ENCODE data around the gene ACTMAP.
"Not testable (repeated sequence)": the region's sequence is repeated elsewhere in the genome, so short reads cannot be mapped to it uniquely, and the experiment has no call there.

ACTMAP gene

DNA sequence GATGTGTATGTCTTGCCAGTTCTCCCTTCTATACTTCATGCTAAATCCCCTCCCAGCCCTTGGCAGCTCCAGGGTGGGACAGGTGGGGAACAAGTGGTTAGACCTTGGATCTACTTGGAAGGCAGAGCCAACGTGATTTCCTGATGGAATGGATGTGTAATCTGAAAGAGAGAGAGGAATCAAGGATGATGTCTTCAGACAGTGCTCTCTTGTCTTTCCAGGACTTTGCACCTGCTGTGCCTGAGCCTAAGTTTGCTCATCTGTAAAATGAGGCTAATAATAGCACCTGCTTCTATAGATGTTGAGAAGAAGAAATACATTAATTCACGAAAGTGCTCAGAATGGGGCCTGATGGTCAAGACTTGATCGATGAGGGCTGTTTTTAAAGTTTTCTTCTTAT lies 41.7 kb upstream of the ACTMAP start:
- no peak overlapping the region for H3K4me3 ChIP-seq (ENCODE audit: low read depth, low read length)
- no peak for DNase-seq (ENCODE audit: low read depth)
- TF ChIP-seq, protein P1, sequence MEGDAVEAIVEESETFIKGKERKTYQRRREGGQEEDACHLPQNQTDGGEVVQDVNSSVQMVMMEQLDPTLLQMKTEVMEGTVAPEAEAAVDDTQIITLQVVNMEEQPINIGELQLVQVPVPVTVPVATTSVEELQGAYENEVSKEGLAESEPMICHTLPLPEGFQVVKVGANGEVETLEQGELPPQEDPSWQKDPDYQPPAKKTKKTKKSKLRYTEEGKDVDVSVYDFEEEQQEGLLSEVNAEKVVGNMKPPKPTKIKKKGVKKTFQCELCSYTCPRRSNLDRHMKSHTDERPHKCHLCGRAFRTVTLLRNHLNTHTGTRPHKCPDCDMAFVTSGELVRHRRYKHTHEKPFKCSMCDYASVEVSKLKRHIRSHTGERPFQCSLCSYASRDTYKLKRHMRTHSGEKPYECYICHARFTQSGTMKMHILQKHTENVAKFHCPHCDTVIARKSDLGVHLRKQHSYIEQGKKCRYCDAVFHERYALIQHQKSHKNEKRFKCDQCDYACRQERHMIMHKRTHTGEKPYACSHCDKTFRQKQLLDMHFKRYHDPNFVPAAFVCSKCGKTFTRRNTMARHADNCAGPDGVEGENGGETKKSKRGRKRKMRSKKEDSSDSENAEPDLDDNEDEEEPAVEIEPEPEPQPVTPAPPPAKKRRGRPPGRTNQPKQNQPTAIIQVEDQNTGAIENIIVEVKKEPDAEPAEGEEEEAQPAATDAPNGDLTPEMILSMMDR (IDR thresholded peaks at IDR 0.05; ENCODE audit: control insufficient read depth, extremely low read depth, insufficient read depth), result no peak

DNA sequence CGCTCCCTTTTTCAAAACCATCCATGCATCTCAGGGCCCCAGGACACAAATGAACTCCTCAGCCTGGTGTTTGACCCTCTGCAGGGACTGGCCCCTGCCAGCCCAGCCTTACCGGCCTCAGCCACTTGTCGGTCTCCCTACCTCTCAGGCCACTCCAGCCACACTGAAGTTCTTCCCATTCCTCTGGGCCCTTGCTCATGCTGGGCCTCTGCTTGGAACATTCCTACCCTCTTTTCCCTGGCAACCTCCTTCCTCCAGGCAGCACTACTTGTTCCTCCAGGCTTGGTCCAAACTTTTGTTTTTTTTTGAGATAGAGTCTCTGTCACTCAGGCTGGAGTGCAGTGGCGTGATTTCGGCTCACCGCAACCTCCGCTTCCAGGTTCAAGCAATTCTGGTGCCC lies 41.1 kb upstream of the ACTMAP start:
- TF ChIP-seq, protein P1 (IDR thresholded peaks at IDR 0.05; ENCODE audit: control insufficient read depth, extremely low read depth, insufficient read depth), result no peak
- H3K4me3 ChIP-seq (ENCODE audit: low read depth, low read length), result no peak overlapping the region
- DNase-seq (ENCODE audit: low read depth), result no peak

DNA sequence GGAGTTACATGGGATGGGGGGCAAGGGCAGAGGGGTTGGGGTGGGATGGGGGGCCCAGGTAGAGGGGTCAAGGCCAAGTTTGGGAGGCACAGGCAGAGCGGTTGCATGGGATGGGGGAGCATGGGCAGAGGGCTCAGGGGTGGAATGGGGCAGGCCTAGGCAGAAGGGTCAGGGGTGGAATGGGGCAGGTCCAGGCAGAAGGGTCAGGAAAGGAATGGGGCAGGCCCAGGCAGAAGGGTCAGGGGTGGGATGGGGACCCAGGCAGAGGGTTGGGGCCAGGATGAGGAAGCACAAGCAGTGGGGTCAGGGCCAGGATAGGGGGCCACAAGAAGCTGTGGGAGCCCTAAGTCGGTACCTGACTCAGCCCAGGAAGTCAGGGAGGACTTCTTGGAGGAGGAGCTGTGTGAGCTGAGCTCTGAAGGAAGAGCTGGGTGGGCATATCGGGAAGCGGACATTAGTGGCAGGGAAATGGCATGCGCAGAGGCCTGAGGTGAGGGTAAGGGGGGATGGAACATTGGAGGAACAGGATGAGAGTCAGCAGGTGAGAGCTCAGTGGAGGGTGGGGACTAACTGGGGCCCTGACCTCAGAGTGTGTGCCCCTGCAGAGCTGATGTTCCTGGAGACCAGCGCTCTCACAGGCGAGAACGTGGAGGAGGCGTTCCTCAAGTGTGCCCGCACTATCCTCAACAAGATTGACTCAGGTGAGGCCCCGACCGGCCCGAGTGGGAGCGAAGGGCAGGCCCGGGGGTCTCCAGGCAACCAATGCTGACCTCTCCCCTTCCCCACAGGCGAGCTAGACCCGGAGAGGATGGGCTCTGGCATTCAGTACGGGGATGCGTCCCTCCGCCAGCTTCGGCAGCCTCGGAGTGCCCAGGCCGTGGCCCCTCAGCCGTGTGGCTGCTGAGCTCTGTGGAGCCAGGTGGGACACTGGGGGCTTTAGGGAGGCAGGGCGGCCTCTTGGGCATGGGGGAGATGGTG lies 36.1 kb upstream of the ACTMAP start:
- no peak for DNase-seq (ENCODE audit: low read depth)
- no peak overlapping the region for H3K4me3 ChIP-seq (ENCODE audit: low read depth, low read length)
- TF ChIP-seq, protein P1 (IDR thresholded peaks at IDR 0.05; ENCODE audit: control insufficient read depth, extremely low read depth, insufficient read depth), result no peak

DNA sequence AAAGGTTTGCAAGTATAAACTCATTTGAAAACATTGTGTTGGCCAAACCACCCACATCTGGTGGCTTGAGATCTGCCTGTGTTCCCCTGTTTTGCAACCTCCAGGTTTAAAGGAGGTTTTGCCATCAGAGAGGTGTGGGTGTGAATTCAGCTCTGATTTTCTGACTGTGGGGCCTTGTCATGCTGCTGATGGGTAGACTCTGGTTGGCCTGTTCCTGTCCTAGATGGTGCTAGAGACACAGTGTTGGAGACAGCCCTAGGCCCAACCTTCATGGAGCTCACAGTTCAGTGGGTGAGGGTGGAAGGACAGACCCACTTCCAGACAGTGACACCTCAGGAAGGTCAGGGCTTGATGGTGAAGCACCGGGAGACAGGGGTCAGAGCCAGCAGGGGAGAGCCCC lies 35.2 kb upstream of the ACTMAP start:
- H3K4me3 ChIP-seq (ENCODE audit: low read depth, low read length), result no peak overlapping the region
- TF ChIP-seq, protein P1 (IDR thresholded peaks at IDR 0.05; ENCODE audit: control insufficient read depth, extremely low read depth, insufficient read depth), result no peak
- no peak for DNase-seq (ENCODE audit: low read depth)

DNA sequence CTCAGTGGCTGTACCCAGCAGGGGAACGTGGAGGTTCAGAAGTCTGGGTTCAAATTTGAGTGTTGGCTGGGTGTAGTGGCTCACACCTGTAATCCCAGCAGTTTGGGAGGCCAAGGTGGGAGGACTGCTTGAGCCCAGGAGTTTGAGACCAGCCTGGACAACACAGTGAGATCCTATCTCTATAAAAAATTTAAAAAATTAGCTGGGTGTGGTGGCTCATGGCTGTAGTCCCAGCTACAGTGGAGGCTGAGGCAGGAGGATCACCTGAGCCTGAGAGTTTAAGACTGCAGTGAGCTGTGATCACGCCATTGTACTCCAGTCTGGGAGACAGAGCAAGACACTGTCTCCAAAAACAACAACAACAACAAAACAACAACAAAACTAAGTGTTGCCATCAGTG lies 33.9 kb upstream of the ACTMAP start:
- not testable (repeated sequence) for H3K4me3 ChIP-seq (ENCODE audit: low read depth, low read length); DNase-seq (ENCODE audit: low read depth)

DNA sequence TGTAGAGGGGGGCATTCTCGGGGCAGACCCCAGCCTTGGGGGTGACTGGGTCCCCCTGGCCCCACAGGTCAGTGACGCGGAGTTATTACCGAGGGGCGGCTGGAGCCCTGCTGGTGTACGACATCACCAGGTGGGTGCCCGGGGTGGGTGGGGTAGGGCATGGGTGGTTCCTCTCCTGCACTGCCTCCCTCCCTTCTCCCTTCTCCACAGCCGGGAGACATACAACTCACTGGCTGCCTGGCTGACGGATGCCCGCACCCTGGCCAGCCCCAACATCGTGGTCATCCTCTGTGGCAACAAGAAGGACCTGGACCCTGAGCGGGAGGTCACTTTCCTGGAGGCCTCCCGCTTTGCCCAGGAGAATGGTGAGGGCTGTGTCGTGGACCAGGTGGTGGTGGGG lies 33.4 kb upstream of the ACTMAP start:
- TF ChIP-seq, protein P1 (IDR thresholded peaks at IDR 0.05; ENCODE audit: control insufficient read depth, extremely low read depth, insufficient read depth), result no peak
- no peak for DNase-seq (ENCODE audit: low read depth)
- no peak overlapping the region for H3K4me3 ChIP-seq (ENCODE audit: low read depth, low read length)

DNA sequence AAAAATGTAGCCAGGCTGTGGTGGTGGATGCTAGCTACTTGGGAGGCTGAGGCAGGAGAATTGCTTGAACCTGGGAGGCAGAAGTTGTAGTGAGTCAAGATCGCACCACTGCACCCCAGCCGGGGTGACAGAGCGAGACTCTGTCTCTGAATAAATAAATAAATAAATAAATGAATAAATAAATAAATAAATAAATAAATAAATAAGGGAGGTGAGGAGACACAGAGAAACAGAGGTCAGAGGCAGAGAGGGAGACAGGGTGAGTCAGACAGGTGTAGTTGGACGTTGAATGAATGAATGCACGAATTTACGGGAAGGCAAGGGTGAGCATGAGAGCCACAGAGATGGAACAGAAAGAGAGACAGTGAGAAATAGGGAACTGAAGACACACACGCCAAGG lies 30.9 kb upstream of the ACTMAP start:
- H3K4me3 ChIP-seq (ENCODE audit: low read depth, low read length), result no peak overlapping the region
- no peak for DNase-seq (ENCODE audit: low read depth)
- TF ChIP-seq, protein P1 (IDR thresholded peaks at IDR 0.05; ENCODE audit: control insufficient read depth, extremely low read depth, insufficient read depth), result no peak

Measured in LNCaP clone FGC (cell line).